ENCODE results near the gene AIP. TPM values are rescaled to one million over a fixed set of nuclear protein-coding genes. Genes with fewer than 3 reads are reported as not detected.
"Not testable (repeated sequence)": the region's sequence is repeated elsewhere in the genome, so short reads cannot be mapped to it uniquely, and the experiment has no call there.

Gene AIP
- total RNA-seq, 4 donors from 2014 or later: 30.5 to 58.4 (median 42.2) TPM

DNA sequence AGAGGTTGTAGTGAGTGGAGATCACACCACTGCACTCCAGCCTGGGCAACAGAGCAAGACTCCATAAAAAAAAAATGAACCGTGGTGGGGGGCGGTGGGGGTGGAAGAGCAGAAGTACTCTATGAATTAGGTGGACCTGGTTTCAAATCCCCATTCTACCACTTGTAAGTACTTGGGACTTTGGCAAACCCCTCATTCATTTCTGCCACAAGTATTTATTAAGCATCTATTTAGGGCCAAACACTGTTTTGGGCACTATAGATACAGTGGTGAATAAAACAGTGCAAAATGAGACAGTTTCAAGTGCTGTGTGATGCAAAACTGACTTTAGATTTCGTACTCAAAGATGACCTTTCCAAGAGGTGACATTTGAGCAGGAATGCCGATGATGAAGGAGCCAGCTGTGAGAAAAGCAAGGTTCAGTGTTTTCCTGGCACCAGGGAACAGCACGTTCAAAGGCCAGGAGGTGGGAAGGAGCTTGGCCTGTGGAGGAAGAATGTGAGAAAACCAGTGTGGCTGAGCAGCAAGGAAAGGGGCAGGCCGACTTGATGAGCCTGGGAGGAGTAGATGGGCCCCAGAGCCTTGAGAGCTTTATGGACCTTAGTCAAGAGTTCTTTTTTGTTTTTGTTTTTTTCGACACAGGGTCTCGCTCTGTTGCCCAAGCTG lies 12.4 kb upstream of the AIP start:
- no peak for TF ChIP-seq POLR2A (IDR thresholded peaks at IDR 0.05)
- TF ChIP-seq, protein P1, sequence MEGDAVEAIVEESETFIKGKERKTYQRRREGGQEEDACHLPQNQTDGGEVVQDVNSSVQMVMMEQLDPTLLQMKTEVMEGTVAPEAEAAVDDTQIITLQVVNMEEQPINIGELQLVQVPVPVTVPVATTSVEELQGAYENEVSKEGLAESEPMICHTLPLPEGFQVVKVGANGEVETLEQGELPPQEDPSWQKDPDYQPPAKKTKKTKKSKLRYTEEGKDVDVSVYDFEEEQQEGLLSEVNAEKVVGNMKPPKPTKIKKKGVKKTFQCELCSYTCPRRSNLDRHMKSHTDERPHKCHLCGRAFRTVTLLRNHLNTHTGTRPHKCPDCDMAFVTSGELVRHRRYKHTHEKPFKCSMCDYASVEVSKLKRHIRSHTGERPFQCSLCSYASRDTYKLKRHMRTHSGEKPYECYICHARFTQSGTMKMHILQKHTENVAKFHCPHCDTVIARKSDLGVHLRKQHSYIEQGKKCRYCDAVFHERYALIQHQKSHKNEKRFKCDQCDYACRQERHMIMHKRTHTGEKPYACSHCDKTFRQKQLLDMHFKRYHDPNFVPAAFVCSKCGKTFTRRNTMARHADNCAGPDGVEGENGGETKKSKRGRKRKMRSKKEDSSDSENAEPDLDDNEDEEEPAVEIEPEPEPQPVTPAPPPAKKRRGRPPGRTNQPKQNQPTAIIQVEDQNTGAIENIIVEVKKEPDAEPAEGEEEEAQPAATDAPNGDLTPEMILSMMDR (IDR thresholded peaks at IDR 0.05): no peak
- no peak for TF ChIP-seq EP300 (IDR thresholded peaks at IDR 0.05)
- TF ChIP-seq POLR2AphosphoS5 (IDR thresholded peaks at IDR 0.05): no peak
- Histone ChIP-seq H3K4me3 (no peak overlapping the region), H3K36me3 (no peaks in the 10 kb centered on the region), H3K27me3 (no peaks in the 10 kb centered on the region), H3K4me1 (peaks cover 35% of the 10 kb centered on the region), H3K27ac (no peak overlapping the region), H3K9me3 (no peaks in the 10 kb centered on the region)
- 79% methylated on average over 8 of the region's 8 CpGs for WGBS
- DNase-seq (ENCODE audit: low spot score in 2 of 2): no peak

DNA sequence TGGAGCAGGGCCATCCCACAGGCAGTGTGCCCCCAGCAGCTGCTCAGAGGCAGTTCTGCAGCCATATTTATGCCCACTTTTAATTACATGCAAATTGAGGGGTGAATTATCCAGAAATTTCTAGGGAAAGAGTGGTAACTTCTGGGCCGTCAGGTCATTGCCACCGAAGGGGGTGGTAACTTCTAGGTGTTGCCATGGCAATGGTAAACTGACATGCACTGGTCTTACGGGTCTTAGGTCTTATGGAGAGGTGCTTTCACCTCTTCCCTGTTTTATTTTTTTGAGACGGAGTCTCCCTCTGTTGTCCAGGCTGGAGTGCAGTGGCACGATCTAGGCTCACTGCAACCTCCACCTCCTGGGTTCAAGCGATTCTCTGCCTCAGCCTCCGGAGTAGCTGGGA lies 9.9 kb upstream of the AIP start:
- Histone ChIP-seq H3K4me1 (peaks cover 15% of the 10 kb centered on the region), H3K9me3 (no peaks in the 10 kb centered on the region), H3K36me3 (no peaks in the 10 kb centered on the region), H3K4me3 (no peak overlapping the region), H3K27me3 (peaks cover 2% of the 10 kb centered on the region), H3K27ac (no peak overlapping the region)
- WGBS: 75% methylated on average over 7 of the region's 7 CpGs
- no peak for DNase-seq (ENCODE audit: low spot score in 2 of 2)
- TF ChIP-seq POLR2A (IDR thresholded peaks at IDR 0.05): no peak
- TF ChIP-seq POLR2AphosphoS5 (IDR thresholded peaks at IDR 0.05): no peak
- TF ChIP-seq EP300 (IDR thresholded peaks at IDR 0.05): no peak
- TF ChIP-seq, protein P1 (IDR thresholded peaks at IDR 0.05): no peak

DNA sequence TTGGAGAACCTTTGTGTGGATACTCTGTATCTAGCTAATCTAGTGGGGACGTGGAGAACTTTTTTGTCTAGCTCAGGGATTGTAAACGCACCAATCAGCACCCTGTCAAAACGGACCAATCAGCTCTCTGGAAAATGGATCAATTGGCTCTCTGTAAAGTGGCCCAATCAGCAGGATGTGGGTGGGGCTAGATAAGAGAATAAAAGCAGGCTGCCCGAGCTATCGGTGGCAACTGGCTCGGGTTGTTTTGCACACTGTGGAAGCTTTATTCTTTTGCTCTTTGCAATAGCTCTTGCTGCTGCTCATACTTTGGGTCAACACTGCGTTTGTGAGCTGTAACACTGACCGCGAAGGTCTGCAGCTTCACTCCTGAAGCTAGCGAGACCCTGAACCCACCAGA lies 6.1 kb upstream of the AIP start:
- WGBS: 84% methylated on average over 10 of the region's 10 CpGs
- H3K4me3 ChIP-seq; H3K4me1 ChIP-seq; H3K27ac ChIP-seq; H3K36me3 ChIP-seq; H3K9me3 ChIP-seq; DNase-seq (ENCODE audit: low spot score in 2 of 2); H3K27me3 ChIP-seq: not testable (repeated sequence)

DNA sequence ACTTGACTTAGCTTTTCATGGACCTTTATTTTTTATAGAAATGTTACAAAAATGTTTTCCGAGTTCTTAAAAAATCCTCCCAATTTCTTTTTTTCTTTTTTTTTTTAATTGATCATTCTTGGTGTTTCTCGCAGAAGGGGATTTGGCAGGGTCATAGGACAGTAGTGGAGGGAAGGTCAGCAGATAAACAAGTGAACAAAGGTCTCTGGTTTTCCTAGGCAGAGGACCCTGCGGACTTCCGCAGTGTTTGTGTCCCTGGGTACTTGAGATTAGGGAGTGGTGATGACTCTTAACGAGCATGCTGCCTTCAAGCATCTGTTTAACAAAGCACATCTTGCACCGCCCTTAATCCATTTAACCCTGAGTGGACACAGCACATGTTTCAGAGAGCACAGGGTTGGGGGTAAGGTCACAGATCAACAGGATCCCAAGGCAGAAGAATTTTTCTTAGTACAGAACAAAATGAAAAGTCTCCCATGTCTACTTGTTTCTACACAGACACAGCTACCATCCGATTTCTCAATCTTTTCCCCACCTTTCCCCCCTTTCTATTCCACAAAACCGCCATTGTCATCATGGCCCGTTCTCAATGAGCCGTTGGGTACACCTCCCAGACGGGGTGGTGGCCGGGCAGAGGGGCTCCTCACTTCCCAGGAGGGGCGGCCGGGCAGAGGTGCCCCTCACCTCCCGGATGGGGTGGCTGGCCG lies 5.3 kb upstream of the AIP start:
- not testable (repeated sequence) for DNase-seq (ENCODE audit: low spot score in 2 of 2); H3K4me3 ChIP-seq; H3K36me3 ChIP-seq; H3K27ac ChIP-seq; H3K9me3 ChIP-seq; H3K4me1 ChIP-seq; H3K27me3 ChIP-seq
- WGBS: 81% methylated on average over 15 of the region's 16 CpGs

DNA sequence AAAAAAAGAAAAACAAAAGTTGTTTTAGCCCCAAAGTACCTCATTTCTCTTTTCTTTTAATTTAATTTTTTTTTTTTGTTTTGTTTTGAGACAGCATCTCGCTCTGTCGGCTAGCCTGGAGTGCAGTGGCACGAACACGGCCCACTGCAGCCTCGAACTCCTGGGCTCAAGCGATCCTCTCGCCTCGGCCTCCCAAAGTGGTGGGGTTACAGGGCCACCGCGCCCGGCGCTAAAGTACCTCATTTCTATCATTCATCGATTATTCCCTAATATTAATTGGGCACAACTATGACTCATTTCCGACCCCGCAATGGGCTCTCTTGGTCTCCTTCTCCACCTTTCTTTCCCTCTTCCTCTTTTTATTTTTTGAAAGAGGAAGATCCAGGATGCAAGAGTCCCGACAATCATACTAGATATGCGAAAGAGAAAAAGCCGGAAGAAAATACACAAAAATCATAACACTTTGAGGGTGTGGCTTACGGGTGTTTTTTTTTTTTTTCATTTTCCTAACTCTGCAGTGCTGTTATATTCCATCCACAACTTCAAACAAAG lies 475 bp upstream of the AIP start:
- TF ChIP-seq, protein P1 (IDR thresholded peaks at IDR 0.05): no peak
- TF ChIP-seq POLR2A (IDR thresholded peaks at IDR 0.05) (no peak), POLR2AphosphoS5 (IDR thresholded peaks at IDR 0.05) (no peak), EP300 (IDR thresholded peaks at IDR 0.05) (no peak)
- no peaks in the 10 kb centered on the region for H3K27me3 ChIP-seq
- peak overlapping the region; percentile 56 for H3K4me3 ChIP-seq
- H3K4me1 ChIP-seq: peaks cover 36% of the 10 kb centered on the region
- WGBS: 37% methylated on average over 19 of the region's 19 CpGs
- peaks cover 4% of the 10 kb centered on the region for H3K36me3 ChIP-seq
- DNase-seq (ENCODE audit: low spot score in 2 of 2): no peak
- H3K9me3 ChIP-seq: no peaks in the 10 kb centered on the region
- H3K27ac ChIP-seq: peak overlapping the region; percentile 83

DNA sequence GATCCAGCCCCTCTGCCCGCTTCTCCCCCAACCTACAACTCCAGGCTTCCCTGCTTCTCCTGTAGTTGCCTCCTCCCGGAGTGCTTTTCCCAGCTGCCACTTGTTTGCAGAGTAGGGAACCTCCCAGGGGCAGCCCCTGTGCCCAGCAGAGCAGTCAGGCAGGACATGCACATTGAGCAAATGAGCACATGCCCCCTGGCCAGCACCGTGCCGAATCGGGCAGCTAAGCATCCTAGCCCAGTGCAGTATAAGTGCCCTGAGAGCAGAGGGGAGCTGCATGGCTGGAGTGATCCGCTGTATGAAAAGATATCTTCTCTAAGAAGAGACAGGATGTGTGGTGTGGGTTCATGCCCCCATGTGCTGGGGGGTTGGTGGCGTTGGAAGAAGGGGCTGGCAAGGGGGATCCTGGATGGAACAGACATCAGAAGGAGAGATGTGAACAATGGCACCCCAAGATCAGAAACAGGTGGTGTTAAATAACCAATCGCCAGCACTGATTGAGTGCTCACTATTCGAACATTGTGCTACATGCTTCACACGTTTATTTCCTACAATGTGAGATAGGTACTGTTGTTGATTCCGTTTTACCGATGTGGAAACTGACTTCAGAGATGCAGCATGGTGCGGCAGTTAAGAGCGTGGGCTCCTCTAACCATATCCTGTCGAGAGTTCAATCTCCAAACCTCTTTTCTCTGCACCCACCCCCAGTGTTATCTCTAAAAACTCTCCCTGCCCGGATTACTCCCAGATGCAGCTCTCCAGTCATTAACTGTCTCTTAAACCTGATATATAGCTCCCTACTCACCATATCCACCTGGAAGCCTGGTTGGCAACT lies 1.2 kb downstream of the AIP start:
- 82% methylated on average over 16 of the region's 16 CpGs for WGBS
- peaks cover 12% of the 10 kb centered on the region for H3K36me3 ChIP-seq
- H3K9me3 ChIP-seq: no peaks in the 10 kb centered on the region
- peaks cover 36% of the 10 kb centered on the region for H3K4me1 ChIP-seq
- no peak overlapping the region for H3K27ac ChIP-seq
- DNase-seq (ENCODE audit: low spot score in 2 of 2): no peak
- peak overlapping the region; percentile 56 for H3K4me3 ChIP-seq
- TF ChIP-seq POLR2A (IDR thresholded peaks at IDR 0.05): no peak
- TF ChIP-seq POLR2AphosphoS5 (IDR thresholded peaks at IDR 0.05): no peak
- TF ChIP-seq, protein P1 (IDR thresholded peaks at IDR 0.05): no peak
- no peak for TF ChIP-seq EP300 (IDR thresholded peaks at IDR 0.05)
- H3K27me3 ChIP-seq: no peaks in the 10 kb centered on the region

Measured in suprapubic skin (tissue), 4 donors.